Ishikawa (cell line): ENCODE data around the gene DROSHA.

Experiments
- CEBPB ChIP-seq: IDR thresholded peaks from 2 replicates; pipeline ENCODE4 v1.6.1; 2012
- CREB1 ChIP-seq: IDR thresholded peaks from 2 replicates; pipeline ENCODE4 v1.6.1; 2012; ENCODE audit warnings: low read depth
- EGR1 ChIP-seq: IDR thresholded peaks from 2 replicates; pipeline ENCODE4 v1.6.1; 2012
- EP300 ChIP-seq: IDR thresholded peaks from 2 replicates; pipeline ENCODE4 v1.6.1; 2012; ENCODE audit warnings: borderline replicate concordance
- FOXM1 ChIP-seq: IDR thresholded peaks from 2 replicates; pipeline ENCODE4 v1.6.1; 2012; ENCODE audit warnings: low read depth, borderline replicate concordance
- NFIC ChIP-seq: IDR thresholded peaks from 2 replicates; pipeline ENCODE4 v1.6.1; 2012
- RAD21 ChIP-seq: IDR thresholded peaks from 2 replicates; pipeline ENCODE4 v1.6.1; 2012; ENCODE audit warnings: low read depth
- TAF1 ChIP-seq: IDR thresholded peaks from 2 replicates; pipeline ENCODE4 v1.6.1; 2012; ENCODE audit warnings: low read depth, mild to moderate bottlenecking
- TCF12 ChIP-seq: IDR thresholded peaks from 2 replicates; pipeline ENCODE4 v1.6.1; 2012; ENCODE audit warnings: low read depth
- TEAD4 ChIP-seq: IDR thresholded peaks from 2 replicates; pipeline ENCODE4 v1.6.1; 2012
- USF1 ChIP-seq: IDR thresholded peaks from 2 replicates; pipeline ENCODE4 v1.6.1; 2012
- YY1 ChIP-seq: IDR thresholded peaks from 2 replicates; pipeline ENCODE4 v1.6.1; 2012; ENCODE audit warnings: low read depth
- ZBTB7A ChIP-seq: IDR thresholded peaks from 2 replicates; pipeline ENCODE4 v1.6.1; 2012; ENCODE audit warnings: low read depth
- TF ChIP-seq, protein P1 (sequence below): IDR thresholded peaks from 2 replicates; pipeline ENCODE4 v1.6.1; 2012
- TF ChIP-seq, protein P2 (sequence below): IDR thresholded peaks from 2 replicates; pipeline ENCODE4 v1.6.1; 2012; ENCODE audit warnings: low read depth, mild to moderate bottlenecking

Gene DROSHA

DNA sequence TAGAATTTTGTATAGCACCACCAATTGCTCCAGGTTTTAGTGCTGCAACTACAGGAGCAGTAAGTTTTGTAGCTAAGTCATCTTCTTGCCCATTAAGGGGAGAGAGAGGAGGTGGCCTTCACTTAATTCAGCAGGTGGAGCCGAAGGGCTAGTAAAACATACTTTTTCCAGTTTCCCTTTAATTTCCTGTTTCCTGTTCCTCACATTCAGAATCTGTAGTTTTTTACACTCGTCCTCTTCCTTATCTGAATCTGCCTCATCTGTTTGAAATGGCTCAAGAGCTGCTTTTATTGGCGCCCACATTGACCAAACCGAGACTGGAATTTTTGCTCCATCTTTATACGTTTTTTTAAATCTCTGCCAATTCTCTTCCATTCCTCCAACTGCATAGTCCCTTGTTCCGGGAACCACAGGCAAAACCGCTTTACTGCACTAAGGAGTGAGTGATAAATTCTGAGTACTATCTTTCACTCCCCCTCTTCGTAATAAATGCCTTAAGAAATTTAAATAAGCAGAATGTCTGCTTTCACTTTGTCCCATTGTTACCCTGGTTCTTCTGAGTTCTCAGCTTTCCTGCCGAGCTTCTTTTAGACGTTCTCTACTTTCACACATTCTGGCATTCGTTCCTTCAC lies 133.9 kb downstream of the DROSHA start:
- TF ChIP-seq EGR1, result no peak
- TF ChIP-seq ZBTB7A, result no peak
- no peak for TF ChIP-seq YY1
- no peak for TF ChIP-seq TAF1
- TF ChIP-seq FOXM1, result no peak
- TF ChIP-seq, protein P1, sequence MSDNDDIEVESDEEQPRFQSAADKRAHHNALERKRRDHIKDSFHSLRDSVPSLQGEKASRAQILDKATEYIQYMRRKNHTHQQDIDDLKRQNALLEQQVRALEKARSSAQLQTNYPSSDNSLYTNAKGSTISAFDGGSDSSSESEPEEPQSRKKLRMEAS, result no peak
- TF ChIP-seq, protein P2, sequence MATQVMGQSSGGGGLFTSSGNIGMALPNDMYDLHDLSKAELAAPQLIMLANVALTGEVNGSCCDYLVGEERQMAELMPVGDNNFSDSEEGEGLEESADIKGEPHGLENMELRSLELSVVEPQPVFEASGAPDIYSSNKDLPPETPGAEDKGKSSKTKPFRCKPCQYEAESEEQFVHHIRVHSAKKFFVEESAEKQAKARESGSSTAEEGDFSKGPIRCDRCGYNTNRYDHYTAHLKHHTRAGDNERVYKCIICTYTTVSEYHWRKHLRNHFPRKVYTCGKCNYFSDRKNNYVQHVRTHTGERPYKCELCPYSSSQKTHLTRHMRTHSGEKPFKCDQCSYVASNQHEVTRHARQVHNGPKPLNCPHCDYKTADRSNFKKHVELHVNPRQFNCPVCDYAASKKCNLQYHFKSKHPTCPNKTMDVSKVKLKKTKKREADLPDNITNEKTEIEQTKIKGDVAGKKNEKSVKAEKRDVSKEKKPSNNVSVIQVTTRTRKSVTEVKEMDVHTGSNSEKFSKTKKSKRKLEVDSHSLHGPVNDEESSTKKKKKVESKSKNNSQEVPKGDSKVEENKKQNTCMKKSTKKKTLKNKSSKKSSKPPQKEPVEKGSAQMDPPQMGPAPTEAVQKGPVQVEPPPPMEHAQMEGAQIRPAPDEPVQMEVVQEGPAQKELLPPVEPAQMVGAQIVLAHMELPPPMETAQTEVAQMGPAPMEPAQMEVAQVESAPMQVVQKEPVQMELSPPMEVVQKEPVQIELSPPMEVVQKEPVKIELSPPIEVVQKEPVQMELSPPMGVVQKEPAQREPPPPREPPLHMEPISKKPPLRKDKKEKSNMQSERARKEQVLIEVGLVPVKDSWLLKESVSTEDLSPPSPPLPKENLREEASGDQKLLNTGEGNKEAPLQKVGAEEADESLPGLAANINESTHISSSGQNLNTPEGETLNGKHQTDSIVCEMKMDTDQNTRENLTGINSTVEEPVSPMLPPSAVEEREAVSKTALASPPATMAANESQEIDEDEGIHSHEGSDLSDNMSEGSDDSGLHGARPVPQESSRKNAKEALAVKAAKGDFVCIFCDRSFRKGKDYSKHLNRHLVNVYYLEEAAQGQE, result no peak
- TF ChIP-seq EP300, result no peak
- no peak for TF ChIP-seq CREB1
- TF ChIP-seq CEBPB, result no peak
- TF ChIP-seq USF1, result no peak
- TF ChIP-seq TEAD4, result no peak
- TF ChIP-seq NFIC, result no peak
- no peak; the same call in 1 of the 2 replicates for TF ChIP-seq RAD21
- no peak for TF ChIP-seq TCF12

DNA sequence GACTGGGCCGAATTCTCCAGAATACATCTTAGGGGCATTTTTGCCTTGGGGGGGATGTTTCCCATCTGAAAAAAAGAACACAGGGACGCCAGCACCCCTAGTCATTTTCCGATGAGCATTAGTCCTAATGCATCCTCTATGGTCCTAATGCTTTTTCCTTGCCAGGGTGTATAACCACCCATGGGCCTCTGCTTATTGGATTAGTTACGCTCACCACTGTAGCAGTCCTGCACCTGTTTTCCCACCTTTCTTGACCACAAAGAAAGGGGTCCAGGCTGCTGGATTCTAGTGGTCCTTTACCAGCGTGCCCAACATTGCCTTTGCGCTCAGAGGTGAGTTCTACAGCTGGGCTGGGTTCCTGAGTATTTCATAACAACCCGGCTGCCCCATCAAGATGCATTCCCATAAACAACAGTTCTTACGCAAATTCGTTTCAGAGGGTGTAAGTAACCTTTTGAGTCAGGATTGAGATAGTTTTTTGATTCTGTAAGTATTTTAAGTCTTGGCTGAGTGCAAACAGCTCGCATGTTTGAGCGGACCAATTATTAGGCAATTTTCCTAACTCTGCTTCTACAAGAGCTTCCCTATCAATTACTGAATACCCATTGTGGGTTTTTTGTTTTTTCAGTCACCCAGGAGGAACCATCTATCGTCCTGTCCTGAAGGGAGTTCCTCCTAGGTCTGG lies 135.1 kb downstream of the DROSHA start:
- TF ChIP-seq CEBPB, result no peak
- no peak for TF ChIP-seq EGR1

- TF ChIP-seq TEAD4 (no peak), EGR1 (no peak), TCF12 (no peak), EP300 (no peak), NFIC (no peak)
These were observed 138.8 kb downstream of the DROSHA start for GRCh38 chr5:31393126-31393525.

DNA sequence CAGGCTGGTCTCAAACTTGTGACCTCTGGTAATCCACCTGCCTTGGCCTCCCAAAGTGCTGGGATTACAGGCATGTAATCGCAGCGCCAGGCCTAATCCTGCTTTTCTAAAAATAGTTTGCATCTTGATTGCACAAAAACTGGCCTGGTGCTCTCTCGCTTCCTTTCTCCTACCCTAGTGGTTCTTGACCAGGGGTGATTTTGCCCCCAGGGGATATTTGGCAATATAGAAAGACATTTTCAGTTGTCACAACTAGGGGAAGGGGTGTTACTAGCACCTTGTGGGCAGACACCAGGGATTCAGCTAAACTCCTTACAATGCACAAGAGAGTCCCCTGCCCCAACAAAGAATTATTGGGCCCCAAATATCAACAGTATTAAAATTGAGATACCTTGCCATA lies 139.8 kb downstream of the DROSHA start:
- TF ChIP-seq EP300 (no peak), TEAD4 (no peak), RAD21 (no peak), USF1 (no peak), ZBTB7A (no peak)

DNA sequence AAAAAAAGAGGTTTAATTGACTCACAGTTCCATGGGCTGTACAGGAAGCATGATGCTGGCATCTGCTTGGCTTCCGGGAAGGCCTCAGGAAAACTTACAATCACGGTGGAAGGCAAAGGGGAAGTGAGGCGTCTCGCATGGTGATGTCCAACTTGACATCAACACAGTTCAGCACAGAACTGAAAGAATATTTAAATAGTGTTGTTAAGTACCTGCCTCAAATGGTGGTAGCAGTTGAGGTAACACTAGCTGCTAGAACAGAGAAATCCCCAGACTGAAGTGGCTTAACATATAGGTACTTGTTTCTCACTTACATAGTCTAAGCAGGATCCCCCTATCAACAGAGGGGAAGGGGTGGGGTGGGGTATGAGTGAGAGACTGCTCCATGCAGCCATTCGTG lies 141.6 kb downstream of the DROSHA start:
- TF ChIP-seq EP300, result no peak
- no peak for TF ChIP-seq FOXM1
- no peak for TF ChIP-seq RAD21
- no peak for TF ChIP-seq TAF1
- no peak for TF ChIP-seq USF1
- no peak for TF ChIP-seq CREB1
- TF ChIP-seq, protein P2, result no peak
- TF ChIP-seq TCF12, result no peak
- no peak for TF ChIP-seq EGR1

DNA sequence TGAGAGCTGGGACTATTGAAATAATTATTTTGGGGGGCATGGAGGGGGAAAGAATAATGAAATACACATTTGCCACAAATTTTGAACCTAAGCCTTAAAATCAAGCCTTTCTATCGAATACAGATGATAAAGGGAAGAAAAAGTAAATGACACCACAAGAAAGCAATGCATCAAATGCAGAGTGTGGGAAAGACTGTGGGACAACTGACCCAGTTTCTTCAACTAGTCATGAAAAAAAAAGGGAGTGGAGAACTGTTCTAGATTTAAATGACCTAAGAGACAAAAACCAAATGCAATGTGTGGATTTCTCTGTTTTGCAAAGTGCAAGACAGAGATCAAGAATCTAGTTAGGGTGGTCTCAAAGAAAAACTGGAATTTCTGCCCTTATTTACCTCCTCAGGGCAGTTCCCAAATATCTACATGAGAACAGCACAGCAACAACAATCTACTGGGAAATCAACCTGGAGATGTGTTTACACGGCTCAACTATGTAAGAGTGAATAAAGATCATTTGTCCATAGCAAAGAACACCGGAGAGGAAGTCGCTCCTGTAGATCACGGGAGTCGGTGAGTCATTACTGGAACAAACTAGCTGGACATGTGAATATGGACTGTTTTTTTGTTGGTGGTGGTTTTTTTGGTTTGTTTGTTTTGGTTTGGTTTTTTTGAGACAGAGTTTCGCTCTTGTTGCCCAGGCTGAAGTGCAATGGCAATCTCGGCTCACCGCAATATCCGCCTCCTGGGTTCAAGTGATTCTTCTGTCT lies 145.9 kb downstream of the DROSHA start:
- TF ChIP-seq CREB1 (no peak), YY1 (no peak), CEBPB (no peak), TAF1 (no peak), ZBTB7A (no peak)

GRCh38 chr5:31383734-31384133 lies 148.2 kb downstream of the DROSHA start:
- no peak for TF ChIP-seq CREB1
- TF ChIP-seq TAF1, result no peak
- TF ChIP-seq YY1, result no peak
- TF ChIP-seq ZBTB7A, result no peak
- TF ChIP-seq CEBPB, result no peak
- TF ChIP-seq, protein P2, result no peak
- no peak for TF ChIP-seq RAD21
- TF ChIP-seq TCF12, result no peak
- no peak for TF ChIP-seq USF1
- TF ChIP-seq NFIC, result no peak
